ENCODE data around the gene TMEM191C.
"Not testable (repeated sequence)": the region's sequence is repeated elsewhere in the genome, so short reads cannot be mapped to it uniquely, and the experiment has no call there.

The TMEM191C gene

DNA sequence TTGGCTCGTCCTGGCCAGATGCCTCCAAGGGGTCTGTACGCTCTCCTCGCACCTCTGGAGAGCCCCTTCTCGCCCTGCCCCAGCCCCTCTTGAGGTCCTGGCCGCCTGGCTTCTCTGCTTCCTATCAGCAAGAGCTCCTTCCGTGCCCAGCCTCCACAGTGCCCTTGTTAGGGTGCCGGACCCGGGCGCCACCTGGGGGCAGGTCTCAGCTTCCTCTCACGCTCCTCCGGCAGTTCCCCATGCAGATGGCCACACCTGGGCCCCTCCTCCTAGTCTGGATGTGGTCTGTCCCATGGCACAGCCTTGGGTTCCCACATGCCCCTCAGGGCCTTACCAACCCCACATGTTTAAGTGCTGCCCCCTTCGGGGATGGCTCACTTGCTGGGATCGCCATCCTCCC lies 6.5 kb downstream of the TMEM191C start:
- DNase-seq: not testable (repeated sequence)

DNA sequence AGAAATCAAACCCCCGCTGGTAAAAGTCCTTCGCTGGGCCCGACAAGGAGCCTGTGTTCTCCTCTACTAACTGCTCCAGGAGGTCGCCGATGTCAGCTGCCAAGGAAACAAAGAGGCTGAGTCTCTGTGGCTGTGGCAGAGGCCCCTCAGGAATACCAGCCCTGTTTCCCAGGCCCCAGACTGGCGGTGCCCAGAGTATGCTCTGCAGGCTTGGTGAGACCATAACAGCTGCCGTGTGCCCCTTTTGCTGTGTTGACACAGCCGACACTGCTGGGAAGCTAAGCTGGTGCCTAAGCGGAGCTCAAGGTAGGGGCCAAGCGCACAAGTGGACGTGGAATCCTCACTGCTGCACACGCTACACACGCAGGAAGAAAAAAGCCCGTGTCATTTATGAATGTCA lies 16.9 kb downstream of the TMEM191C start:
- not testable (repeated sequence) for DNase-seq

DNA sequence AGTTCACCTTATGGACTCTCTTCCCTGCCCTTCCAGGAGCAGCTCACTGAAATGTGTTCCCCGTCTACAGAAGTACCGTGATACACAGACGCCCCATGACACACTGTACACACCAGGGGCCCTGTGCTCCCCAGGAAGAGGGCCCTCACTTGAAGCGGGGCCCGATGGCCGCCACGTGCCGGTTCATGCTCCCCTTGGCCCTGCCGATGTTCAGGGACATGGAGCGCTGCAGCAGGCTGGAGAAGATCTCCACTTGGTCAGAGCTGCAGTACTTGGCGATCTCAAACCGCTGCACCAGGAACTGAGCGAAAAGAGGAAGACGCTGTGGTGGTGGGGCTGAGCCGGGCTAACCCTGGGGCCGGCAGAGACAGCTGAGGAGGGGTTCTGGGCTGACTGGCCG lies 20.5 kb downstream of the TMEM191C start:
- not testable (repeated sequence) for DNase-seq

DNA sequence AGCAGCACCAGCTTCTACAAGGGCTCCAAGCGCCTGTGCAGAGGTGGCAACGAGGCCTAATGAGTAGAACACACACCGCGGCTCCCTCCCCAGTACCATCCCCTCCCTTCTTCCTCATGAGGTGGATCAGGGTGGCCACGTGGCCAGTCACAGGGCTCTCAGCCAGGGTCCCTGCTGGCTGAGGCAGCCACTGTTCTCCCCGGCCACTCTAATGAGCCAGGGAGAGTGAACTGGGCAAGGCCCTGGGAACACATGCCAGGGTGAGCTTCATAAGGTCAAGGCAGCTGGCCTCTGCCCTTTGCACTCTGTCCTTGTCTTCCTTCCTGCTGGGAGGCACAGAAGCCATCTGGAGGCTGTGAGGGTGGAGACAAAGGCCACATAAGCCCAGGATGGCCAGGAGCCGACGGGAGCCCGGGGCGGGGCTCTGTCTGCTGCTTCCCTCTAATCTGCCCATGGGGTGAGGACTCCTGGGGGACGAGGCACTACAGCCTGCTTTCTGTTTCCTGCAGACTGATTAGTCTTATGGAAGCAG lies 22.0 kb downstream of the TMEM191C start:
- DNase-seq: not testable (repeated sequence)

DNA sequence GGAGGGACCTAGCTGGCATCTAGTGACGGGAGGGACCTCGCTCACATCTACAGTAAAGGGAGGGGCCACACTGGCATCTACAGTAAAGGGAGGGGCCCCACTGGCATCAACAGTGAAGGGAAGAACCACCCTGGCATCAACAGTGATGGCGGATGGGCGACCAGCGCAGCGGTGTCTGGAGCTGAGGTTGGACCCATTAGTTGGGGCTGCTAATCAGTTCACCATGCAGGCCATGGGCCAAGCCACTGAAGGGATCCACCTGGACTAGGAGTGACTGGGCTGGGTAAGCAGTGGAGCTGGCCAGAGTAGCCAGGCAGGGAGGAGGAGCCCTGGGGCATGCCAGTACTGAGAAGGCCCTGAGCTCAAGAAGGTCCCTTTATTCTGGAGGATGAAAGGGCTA lies 23.4 kb downstream of the TMEM191C start:
- not testable (repeated sequence) for DNase-seq

DNA sequence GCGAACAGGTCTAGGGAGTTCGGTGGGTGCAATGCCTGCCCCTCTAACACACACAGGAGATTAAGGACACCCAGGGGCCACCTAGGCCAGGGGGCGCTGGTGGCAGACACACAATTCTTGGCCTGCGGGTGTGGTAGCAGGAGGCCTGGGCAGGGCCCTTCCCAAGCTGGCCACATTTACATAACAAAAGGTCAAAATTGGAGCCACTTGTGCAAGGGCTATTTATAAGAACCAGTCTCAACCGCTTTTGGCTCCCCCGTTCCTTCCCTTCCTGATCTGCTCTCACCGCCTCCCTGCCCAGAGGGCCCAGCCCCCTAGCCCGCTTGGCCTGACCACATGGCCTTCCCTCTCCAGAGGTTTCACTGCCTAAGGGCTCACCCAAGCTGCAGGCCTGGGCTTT lies 25.1 kb downstream of the TMEM191C start:
- DNase-seq: not testable (repeated sequence)

DNA sequence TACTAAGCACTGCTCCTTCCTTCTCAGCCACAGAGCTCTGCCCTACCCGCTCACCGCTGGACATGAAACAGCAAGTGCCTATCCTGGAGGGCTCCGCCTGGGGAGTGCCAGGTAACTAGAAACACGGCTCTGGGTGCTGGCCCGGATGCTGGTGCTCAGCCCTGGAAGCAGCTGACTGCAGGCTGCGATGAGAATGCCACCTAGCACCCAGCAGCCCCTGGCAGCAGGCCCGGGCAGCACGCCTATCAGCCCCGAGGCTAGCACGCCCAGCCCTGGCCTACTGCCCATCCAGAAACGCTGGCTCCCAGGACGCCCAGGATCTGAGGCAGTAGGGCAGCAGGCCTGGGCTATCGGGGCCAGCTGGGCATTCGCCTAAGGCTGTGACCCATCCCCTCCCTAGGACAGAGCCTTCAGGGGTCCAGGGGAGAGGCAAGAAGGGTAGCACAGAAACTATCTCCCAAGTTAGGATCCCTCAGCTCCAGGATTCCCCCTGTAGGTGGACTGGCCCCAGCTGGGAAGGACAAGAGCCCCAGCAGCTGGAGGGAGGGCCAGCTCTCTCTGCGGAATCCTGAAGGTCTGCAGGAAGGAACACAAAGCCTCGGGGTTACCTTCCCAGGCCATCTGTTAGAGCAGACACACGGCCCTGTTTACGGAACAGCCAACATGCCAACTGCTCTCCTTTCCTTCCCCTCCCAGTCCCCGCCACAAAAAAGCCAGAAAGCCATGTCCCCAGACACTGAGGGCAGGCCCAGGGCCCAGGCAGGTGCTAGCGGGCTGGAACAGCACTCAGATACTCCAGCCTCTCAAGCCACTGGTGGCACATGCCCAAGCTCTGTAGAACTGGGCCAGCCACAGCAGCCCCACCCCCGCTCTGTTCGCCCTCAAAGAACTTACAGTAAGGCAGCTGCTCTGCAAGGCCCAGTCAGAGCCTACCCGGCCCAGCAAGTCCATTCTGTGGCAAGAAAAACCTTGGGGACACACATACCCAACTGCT lies 26.9 kb downstream of the TMEM191C start:
- not testable (repeated sequence) for DNase-seq

DNA sequence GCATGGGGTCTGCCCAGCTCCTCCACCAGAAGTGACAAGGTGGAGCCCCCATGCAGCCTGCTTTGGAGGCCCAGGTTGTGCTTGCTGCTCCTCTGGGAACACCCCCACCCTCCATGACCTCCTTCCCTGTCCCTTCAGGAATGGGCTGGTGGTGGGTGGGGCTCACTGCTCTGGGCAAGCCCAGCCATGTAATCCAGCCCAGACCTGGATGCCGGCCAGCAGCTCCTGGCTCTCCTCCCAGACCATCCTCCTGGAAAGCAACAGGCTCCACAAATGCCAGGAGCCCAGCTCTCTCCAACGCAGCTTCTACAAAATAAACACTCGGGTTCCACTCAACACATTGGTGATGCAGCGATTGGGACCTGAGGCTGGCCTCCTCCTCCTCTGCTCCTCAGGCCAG lies 30.8 kb downstream of the TMEM191C start:
- not testable (repeated sequence) for DNase-seq

DNA sequence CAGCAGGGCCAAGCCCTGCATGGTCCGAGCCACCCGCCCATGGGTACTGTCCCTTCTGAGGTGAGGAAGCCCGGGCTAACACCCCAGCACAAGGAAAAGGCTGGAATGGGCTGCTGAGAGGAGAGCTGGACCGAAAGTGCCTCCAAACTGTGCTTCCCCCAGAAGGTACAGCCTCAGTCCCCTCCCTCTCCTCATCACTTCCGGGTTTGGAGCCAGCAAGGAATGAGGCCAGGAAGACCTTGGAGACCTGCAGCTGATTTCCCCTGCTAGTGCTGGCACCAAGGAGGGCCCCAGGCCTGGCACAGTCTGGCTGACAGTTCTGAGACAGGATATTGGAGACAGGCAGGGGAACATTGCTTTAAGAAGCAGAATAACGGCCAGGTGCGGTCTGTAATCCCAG lies 31.3 kb downstream of the TMEM191C start:
- DNase-seq: not testable (repeated sequence)

DNA sequence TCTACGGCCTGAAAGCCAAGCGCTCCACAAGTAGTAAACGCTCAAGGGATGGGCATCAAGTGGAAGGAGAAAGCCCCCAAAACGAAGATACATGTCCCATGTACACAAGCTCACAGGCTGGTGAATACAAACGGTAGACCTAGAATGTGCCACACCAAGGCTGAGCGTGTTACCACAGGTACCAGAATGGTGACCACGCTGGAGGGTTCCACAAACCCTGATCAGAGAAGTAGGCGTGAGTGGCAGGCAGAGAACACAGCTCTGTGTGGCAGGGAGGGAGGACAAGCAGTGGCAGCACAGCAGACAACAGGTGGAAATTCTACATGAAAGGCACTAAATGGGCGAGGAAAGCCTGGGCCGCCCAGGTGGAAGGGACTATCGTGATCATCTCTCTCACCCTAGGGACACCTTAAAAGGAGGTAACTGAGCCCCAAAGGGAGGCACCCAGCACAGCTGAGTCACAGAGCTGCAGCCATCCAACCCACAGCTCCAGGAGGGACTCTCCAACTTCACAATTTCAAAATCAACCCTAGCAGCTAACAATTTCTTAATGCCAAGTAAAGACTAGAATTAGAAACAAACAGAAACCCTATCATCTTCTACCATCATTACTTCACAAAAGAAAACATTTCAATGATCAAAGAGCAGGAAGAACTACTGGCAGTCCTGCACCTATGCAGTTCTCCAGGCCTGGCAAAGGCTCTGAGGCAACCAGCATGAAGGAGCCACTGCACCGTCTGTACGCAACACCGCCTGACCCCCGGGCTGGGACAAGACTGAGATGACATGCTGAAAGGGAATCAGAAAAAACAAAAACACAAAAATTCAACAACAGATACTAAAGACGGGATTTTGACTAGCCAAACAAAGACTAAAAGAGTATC lies 32.7 kb downstream of the TMEM191C start:
- not testable (repeated sequence) for DNase-seq

DNA sequence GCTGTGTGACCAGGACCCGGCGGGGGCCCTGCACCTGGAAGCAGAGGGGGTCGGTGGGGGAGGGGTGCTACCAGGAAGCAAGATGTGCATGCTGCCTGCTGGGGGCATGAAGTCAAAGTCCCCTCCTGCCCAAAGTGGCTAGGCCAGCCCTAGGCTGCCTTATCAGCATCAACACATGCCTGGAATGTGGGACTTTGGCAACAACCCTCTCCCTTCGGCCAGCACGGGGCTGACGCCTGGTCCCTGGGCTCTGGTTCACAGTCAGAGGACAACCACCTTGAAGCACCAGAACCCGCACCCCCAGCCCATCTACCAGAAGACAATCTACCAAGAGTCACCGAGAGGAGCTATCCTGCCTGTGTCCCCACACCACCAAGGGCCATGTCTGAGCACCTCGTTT lies 43.2 kb downstream of the TMEM191C start:
- DNase-seq: not testable (repeated sequence)

DNA sequence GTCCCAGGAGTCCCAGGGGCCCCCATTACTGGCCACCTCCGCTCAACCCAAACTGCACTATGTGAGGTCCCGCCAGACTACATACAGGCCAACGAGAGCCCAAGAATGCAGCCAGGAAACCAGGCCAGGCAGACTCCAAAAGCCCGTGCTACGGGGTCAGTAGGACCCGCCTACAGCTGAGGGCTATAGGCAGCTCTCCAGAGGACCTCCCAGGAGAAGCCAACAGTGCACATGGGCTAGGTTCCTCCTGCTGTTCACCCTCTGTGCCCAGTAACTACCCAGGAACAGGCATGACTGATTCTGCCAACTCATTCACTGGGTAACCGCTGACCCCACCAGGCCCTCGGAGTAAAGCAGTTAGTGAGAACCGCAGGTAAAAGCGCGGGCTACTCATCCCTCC lies 44.8 kb downstream of the TMEM191C start:
- not testable (repeated sequence) for DNase-seq

DNA sequence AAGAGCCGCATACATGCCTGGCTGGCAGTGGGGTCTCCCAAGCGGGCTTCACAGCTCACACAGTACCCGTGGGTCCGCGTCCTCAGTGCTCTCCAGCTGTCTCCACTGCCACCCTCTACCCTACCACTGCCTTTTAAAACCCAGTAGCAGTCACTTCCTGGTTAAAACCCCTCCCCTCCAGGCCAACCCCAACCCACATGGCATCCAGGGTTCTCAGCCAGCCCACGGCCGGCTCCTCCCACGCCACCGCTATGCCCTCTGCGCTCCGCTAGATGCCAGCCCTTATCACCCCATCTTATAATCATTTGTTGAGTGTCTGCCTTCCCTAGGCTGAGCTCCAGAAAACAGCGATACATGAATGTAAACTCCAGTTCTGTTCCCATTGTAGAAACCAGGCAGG lies 46.9 kb downstream of the TMEM191C start:
- DNase-seq: not testable (repeated sequence)

DNA sequence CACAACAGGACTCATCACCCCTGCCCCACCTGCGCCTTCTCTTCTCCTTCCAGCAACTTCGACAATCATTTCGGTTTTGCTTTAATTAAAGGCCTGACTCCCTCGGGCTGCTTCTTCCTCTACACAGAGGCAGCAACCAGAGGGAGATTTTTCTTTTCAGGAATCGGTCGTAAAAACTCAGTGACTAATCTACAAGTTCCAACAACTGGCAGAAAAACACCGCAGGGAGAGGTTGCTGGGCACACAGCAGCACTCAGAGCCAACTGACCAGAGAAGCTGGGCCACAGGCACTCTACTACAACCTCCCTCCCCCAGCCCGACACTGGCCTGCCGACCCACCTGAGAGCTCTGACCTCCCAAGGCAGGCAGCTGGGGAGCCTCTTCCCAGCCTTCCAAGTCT lies 48.0 kb downstream of the TMEM191C start:
- DNase-seq: not testable (repeated sequence)

DNA sequence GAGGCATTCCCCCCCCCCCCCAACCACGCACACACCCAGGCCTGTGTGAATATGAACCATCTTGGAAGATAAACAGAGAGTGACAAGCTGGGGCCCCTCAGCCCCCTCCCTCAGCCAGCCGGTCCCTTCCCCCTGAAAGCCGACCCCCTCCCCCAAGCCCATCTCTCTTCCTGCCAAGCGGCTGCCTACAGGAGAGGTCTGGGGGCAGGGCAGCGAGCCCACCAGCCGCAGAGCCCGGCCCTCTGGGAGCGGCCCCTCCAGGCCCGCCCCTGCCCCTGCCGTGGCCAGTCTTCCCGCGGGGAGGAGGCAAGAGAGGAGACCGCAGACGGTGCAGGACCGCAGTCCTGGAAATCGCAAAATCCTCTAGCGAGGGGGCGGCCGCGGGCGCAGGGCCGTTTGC lies 49.3 kb downstream of the TMEM191C start:
- DNase-seq: not testable (repeated sequence)

DNA sequence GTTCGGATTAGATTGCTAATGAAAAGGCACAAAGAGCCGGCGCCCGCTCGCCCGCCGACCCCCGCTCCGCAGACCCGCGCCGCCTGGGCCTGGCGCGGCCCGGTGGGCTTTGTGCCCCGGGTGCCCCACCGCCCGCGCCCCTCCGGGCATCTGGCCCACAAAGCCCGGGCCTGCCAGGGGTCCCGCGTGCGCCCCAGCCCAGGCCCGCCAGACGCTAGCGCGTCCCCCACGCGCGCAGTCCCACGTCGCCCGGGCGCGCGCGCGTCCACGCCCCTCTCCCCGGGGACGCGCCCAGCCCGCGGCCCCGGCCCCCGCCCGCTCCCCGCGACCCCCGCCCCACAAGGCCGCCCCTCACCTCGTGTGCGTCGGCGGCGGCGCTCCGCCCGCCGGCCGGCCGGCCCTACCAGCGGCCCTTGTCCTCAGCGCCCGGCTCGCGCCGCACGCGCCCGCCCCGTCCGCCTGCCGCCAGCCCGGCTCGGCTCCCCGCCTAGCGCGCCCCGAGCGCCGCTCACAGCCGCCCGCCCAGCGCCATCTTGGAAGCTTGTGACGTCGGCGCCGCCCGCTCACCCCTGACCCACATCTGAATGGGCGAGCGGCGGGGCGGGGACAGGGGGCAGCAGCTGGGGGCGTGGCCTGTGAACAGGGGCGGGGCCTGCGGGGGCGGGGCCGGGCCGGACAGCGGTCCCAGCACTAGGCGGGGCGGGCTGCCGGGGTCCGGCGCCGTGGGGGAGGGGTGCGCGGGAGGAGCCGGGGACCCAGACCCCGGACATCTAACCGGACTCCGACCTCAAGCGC lies 50.0 kb downstream of the TMEM191C start:
- DNase-seq: not testable (repeated sequence)

Data from fibroblast of skin of scalp (primary cell).